HepG2 (cell line): Measurements from ENCODE around the gene PLRG1. TPM values are rescaled to one million over a fixed set of nuclear protein-coding genes. Genes with fewer than 3 reads are reported as not detected.

ENCODE experiments used
- CEBPB ChIP-seq: IDR thresholded peaks from 2 replicates; pipeline ENCODE4 v1.6.1; 2011; ENCODE audit warnings: low read depth, low read length, improper control_type of control experiment, borderline replicate concordance
- DPF2 ChIP-seq: sonication (generic); formaldehyde crosslinking; IDR thresholded peaks from 2 replicates; pipeline ENCODE4 v1.4.0; 2020; ENCODE audit warnings: mild to moderate bottlenecking, low read depth, missing genetic modification reagents, borderline replicate concordance
- KLF16 ChIP-seq, 2 experiments: sonication (generic) in 1 of 2; formaldehyde crosslinking in 1 of 2; IDR thresholded peaks; 2 replicates each; pipeline versions ENCODE4 v1.6.1 to v1.8.0; 2016 to 2023; ENCODE audit warnings: missing genetic modification reagents in 2 of 2, missing compliant biosample characterization in 1 of 2
- KMT2B ChIP-seq: IDR thresholded peaks from 2 replicates; pipeline ENCODE4 v1.6.1; 2016; ENCODE audit warnings: missing genetic modification reagents, missing compliant biosample characterization
- MED8 ChIP-seq: sonication (generic); formaldehyde crosslinking; IDR thresholded peaks from 2 replicates; pipeline ENCODE4 v1.8.1; 2023; ENCODE audit warnings: mild to moderate bottlenecking, missing genetic modification reagents; ENCODE audit not compliant: insufficient replicate concordance
- SAFB2 ChIP-seq: sonication (generic); formaldehyde crosslinking; IDR thresholded peaks from 2 replicates; pipeline ENCODE4 v1.5.1; 2020; ENCODE audit warnings: missing genetic modification reagents, low read depth, mild to moderate bottlenecking, borderline replicate concordance
- SRY ChIP-seq: sonication (generic); formaldehyde crosslinking; IDR thresholded peaks from 2 replicates; pipeline ENCODE4 v1.8.0; 2022; ENCODE audit warnings: mild to moderate bottlenecking, missing genetic modification reagents
- XBP1 ChIP-seq: sonication (generic); formaldehyde crosslinking; IDR thresholded peaks from 2 replicates; pipeline ENCODE4 v1.5.0; 2020; ENCODE audit warnings: missing genetic modification reagents
- ZNF720 ChIP-seq: sonication (generic); formaldehyde crosslinking; IDR thresholded peaks from 2 replicates; pipeline ENCODE4 v1.4.0; 2020; ENCODE audit warnings: missing genetic modification reagents
- ZNF780A ChIP-seq: sonication (generic); formaldehyde crosslinking; IDR thresholded peaks from 2 replicates; pipeline ENCODE4 v1.8.0; 2022; ENCODE audit warnings: mild to moderate bottlenecking, missing genetic modification reagents, moderate library complexity
- ZNF790 ChIP-seq: sonication (generic); formaldehyde crosslinking; IDR thresholded peaks from 2 replicates; pipeline ENCODE4 v1.8.0; 2022; ENCODE audit warnings: missing genetic modification reagents, mild to moderate bottlenecking, borderline replicate concordance
- ZSCAN31 ChIP-seq: sonication (generic); formaldehyde crosslinking; IDR thresholded peaks from 2 replicates; pipeline ENCODE4 v1.5.0; 2020; ENCODE audit warnings: low read depth, mild to moderate bottlenecking, missing genetic modification reagents
- polyA plus RNA-seq, 8 experiments: library from polyadenylated mRNA; depleted of rRNA in 3 of 8; stranded (reverse) in 7 of 8; unstranded in 1 of 8; fragments of >200 nt; fragmentation: Illumina TruSeq in 4 of 8; extraction: Trizol in 4 of 8; gene quantifications; 2 replicates each; pipeline versions ENCODE4 v1.2.1 to v1.2.3, GENCODE V29; 2011 to 2016; ENCODE audit warnings: low read depth in 4 of 8, missing spikeins in 1 of 8, mixed read lengths in 1 of 8; ENCODE audit not compliant: insufficient read depth in 1 of 8
- total RNA-seq, 5 experiments: library from RNA; depleted of rRNA; stranded (reverse); fragments of >200 nt; fragmentation: Illumina TruSeq; extraction: Trizol; gene quantifications; 2 replicates each; pipeline ENCODE4 v1.2.3, GENCODE V29; 2016; ENCODE audit warnings: low read depth in 1 of 5
- TF ChIP-seq, protein P1 (sequence below): sonication (generic); formaldehyde crosslinking; IDR thresholded peaks from 2 replicates; pipeline ENCODE4 v1.8.1; 2023; ENCODE audit warnings: mild to moderate bottlenecking, missing genetic modification reagents
- TF ChIP-seq, protein P2 (sequence below), 2 experiments: sonication (generic) in 1 of 2; formaldehyde crosslinking in 1 of 2; IDR thresholded peaks; 2 replicates each; pipeline versions ENCODE4 v1.5.1 to v1.6.1; 2011 to 2020; ENCODE audit warnings: borderline replicate concordance in 1 of 2, low read depth in 1 of 2, low read length in 1 of 2, mild to moderate bottlenecking in 1 of 2, missing genetic modification reagents in 1 of 2, moderate library complexity in 1 of 2
- TF ChIP-seq, protein P3 (sequence below): sonication (generic); formaldehyde crosslinking; IDR thresholded peaks from 2 replicates; pipeline ENCODE4 v1.4.0; 2020; ENCODE audit warnings: missing genetic modification reagents
- TF ChIP-seq, protein P4 (sequence below): sonication (generic); formaldehyde crosslinking; IDR thresholded peaks from 2 replicates; pipeline ENCODE4 v1.4.0; 2020; ENCODE audit warnings: missing genetic modification reagents
- TF ChIP-seq, protein P5 (sequence below): sonication (generic); formaldehyde crosslinking; IDR thresholded peaks from 2 replicates; pipeline ENCODE4 v1.4.0; 2020; ENCODE audit warnings: missing genetic modification reagents
- TF ChIP-seq, protein P6 (sequence below): sonication (generic); formaldehyde crosslinking; IDR thresholded peaks from 2 replicates; pipeline ENCODE4 v1.9.0; 2021; ENCODE audit warnings: missing genetic modification reagents, mild to moderate bottlenecking, borderline replicate concordance

Gene PLRG1
- total and polyA plus RNA-seq, 2 of the 13 experiments (the other 11 are each of a cell fraction or from before 2014, with no cell fraction given) = 77.3 to 110 TPM

DNA sequence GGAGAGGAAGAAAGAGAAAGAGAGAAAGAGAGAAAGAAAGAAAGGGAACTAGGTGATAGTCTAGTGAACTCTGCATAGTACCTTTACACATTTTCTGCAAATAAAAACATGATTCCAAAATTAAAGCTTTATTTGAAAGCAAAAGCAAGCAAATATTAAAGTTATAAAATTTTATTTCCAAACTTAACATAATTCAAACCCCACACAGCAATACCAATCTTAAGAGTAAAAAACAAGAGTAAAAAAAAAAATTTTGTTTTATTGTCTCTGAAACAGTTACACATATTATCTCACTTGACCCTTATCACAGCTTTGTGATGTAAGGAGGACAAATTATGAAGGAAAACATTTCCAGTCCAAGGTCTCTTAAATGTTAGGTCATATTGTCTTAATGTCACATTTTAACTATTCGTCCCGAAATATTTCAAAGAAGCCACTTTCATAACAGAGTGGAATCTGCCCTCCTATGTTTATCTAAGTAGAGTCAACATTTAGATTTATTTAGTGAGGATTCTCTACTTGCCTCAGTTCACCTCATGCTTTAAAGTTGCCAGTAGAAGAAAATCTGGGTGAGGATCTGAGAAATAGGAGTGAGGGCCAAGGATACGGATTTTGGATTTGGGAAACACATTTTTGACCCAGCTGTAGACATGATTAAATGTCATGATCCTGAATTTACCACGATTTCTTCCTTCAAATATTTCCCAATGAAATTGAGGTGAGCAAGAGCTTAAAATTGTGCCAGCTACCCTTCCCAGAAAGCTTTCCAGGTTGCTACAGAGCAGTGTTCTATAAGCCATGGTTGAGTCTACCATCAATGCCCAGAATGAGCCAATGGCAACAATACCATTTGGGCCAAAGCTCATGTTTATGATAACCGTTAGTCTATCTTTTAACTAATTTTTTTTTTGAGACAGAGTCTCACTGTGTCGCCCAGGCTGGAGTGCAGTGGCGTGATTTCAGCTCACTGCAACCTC is 47.9 kb upstream of the PLRG1 start (continued):
- TF ChIP-seq, protein P1, sequence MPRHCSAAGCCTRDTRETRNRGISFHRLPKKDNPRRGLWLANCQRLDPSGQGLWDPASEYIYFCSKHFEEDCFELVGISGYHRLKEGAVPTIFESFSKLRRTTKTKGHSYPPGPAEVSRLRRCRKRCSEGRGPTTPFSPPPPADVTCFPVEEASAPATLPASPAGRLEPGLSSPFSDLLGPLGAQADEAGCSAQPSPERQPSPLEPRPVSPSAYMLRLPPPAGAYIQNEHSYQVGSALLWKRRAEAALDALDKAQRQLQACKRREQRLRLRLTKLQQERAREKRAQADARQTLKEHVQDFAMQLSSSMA (CRISPR knock-in tag) = no peak
- TF ChIP-seq, protein P2, sequence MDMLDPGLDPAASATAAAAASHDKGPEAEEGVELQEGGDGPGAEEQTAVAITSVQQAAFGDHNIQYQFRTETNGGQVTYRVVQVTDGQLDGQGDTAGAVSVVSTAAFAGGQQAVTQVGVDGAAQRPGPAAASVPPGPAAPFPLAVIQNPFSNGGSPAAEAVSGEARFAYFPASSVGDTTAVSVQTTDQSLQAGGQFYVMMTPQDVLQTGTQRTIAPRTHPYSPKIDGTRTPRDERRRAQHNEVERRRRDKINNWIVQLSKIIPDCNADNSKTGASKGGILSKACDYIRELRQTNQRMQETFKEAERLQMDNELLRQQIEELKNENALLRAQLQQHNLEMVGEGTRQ (IDR thresholded peaks at IDR 0.05; ENCODE audit: low read depth, low read length) = no peak
- TF ChIP-seq, protein P2 (CRISPR knock-in tag; IDR thresholded peaks at IDR 0.05; ENCODE audit: borderline replicate concordance) = no peak
- TF ChIP-seq SAFB2 (CRISPR knock-in tag) = no peak
- no peak for TF ChIP-seq SRY
- TF ChIP-seq CEBPB = peak; percentile 58; the same call in 1 of the 2 replicates
- TF ChIP-seq ZSCAN31 = no peak
- TF ChIP-seq ZNF780A (CRISPR knock-in tag) = no peak
- TF ChIP-seq, protein P3, sequence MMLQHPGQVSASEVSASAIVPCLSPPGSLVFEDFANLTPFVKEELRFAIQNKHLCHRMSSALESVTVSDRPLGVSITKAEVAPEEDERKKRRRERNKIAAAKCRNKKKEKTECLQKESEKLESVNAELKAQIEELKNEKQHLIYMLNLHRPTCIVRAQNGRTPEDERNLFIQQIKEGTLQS = no peak
- TF ChIP-seq DPF2 (CRISPR knock-in tag) = peak; percentile 93
- TF ChIP-seq, protein P4, sequence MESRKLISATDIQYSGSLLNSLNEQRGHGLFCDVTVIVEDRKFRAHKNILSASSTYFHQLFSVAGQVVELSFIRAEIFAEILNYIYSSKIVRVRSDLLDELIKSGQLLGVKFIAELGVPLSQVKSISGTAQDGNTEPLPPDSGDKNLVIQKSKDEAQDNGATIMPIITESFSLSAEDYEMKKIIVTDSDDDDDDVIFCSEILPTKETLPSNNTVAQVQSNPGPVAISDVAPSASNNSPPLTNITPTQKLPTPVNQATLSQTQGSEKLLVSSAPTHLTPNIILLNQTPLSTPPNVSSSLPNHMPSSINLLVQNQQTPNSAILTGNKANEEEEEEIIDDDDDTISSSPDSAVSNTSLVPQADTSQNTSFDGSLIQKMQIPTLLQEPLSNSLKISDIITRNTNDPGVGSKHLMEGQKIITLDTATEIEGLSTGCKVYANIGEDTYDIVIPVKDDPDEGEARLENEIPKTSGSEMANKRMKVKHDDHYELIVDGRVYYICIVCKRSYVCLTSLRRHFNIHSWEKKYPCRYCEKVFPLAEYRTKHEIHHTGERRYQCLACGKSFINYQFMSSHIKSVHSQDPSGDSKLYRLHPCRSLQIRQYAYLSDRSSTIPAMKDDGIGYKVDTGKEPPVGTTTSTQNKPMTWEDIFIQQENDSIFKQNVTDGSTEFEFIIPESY = no peak
- TF ChIP-seq KMT2B = 0 out of 2 replicates have a peak, but pooled peaks have one; percentile 42
- TF ChIP-seq XBP1 (CRISPR knock-in tag) = no peak
- peak; percentile 74 for TF ChIP-seq MED8 (CRISPR knock-in tag)
- TF ChIP-seq, protein P5, sequence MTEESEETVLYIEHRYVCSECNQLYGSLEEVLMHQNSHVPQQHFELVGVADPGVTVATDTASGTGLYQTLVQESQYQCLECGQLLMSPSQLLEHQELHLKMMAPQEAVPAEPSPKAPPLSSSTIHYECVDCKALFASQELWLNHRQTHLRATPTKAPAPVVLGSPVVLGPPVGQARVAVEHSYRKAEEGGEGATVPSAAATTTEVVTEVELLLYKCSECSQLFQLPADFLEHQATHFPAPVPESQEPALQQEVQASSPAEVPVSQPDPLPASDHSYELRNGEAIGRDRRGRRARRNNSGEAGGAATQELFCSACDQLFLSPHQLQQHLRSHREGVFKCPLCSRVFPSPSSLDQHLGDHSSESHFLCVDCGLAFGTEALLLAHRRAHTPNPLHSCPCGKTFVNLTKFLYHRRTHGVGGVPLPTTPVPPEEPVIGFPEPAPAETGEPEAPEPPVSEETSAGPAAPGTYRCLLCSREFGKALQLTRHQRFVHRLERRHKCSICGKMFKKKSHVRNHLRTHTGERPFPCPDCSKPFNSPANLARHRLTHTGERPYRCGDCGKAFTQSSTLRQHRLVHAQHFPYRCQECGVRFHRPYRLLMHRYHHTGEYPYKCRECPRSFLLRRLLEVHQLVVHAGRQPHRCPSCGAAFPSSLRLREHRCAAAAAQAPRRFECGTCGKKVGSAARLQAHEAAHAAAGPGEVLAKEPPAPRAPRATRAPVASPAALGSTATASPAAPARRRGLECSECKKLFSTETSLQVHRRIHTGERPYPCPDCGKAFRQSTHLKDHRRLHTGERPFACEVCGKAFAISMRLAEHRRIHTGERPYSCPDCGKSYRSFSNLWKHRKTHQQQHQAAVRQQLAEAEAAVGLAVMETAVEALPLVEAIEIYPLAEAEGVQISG (CRISPR knock-in tag) = no peak
- TF ChIP-seq ZNF720 (CRISPR knock-in tag) = no peak
- peak in 1 of 2 experiments; percentile 65; a peak in 2 of 4 replicates for TF ChIP-seq KLF16 (CRISPR knock-in tag; IDR thresholded peaks at IDR 0.05)
- TF ChIP-seq, protein P6, sequence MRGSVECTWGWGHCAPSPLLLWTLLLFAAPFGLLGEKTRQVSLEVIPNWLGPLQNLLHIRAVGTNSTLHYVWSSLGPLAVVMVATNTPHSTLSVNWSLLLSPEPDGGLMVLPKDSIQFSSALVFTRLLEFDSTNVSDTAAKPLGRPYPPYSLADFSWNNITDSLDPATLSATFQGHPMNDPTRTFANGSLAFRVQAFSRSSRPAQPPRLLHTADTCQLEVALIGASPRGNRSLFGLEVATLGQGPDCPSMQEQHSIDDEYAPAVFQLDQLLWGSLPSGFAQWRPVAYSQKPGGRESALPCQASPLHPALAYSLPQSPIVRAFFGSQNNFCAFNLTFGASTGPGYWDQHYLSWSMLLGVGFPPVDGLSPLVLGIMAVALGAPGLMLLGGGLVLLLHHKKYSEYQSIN (CRISPR knock-in tag) = no peak
- TF ChIP-seq ZNF790 (CRISPR knock-in tag) = no peak
